Activated naive CD8-positive, alpha-beta T cell (primary cell): ENCODE data around the gene PDE3B.
"Not testable (repeated sequence)": the region's sequence is repeated elsewhere in the genome, so short reads cannot be mapped to it uniquely, and the experiment has no call there.

Source experiments
- H3K27ac Mint-ChIP-seq: one replicate; pipeline ENCODE4 v1.8.0; 2021; ENCODE audit warnings: mixed read lengths
- H3K27me3 Mint-ChIP-seq: one replicate; pipeline ENCODE4 v1.8.0; 2021; ENCODE audit warnings: mixed read lengths
- H3K36me3 Mint-ChIP-seq: one replicate; pipeline ENCODE4 v1.8.0; 2021; ENCODE audit warnings: mixed read lengths
- H3K4me1 Mint-ChIP-seq: one replicate; pipeline ENCODE4 v1.8.0; 2021; ENCODE audit warnings: low read depth, mixed read lengths
- H3K4me3 Mint-ChIP-seq: one replicate; pipeline ENCODE4 v1.8.0; 2021; ENCODE audit warnings: mild to moderate bottlenecking, mixed read lengths
- H3K9me3 Mint-ChIP-seq: one replicate; pipeline ENCODE4 v1.8.0; 2021; ENCODE audit warnings: low read depth, mixed read lengths

PDE3B gene

GRCh38 chr11:14633506-14634224 lies 9.9 kb upstream of the PDE3B start:
- not testable (repeated sequence) for H3K27ac Mint-ChIP-seq

GRCh38 chr11:14634813-14635212 lies 8.8 kb upstream of the PDE3B start:
- Mint-ChIP-seq H3K27ac (peak overlapping the region; percentile 84), H3K4me1 (peaks cover 52% of the 10 kb centered on the region), H3K4me3 (peak overlapping the region; percentile 60), H3K9me3 (peaks cover 17% of the 10 kb centered on the region), H3K36me3 (peaks cover 28% of the 10 kb centered on the region), H3K27me3 (no peaks in the 10 kb centered on the region)

More at GRCh38 chr11:14633506-14634224, 9.9 kb upstream of the PDE3B start:
- Mint-ChIP-seq H3K4me1 (peaks cover 45% of the 10 kb centered on the region), H3K36me3 (peaks cover 28% of the 10 kb centered on the region), H3K9me3 (peaks cover 17% of the 10 kb centered on the region)
- H3K27me3 Mint-ChIP-seq, H3K4me3 Mint-ChIP-seq: not testable (repeated sequence)

- Mint-ChIP-seq H3K27ac (peak overlapping the region; percentile 84), H3K9me3 (peaks cover 17% of the 10 kb centered on the region), H3K27me3 (no peaks in the 10 kb centered on the region), H3K36me3 (peaks cover 31% of the 10 kb centered on the region), H3K4me1 (peaks cover 59% of the 10 kb centered on the region), H3K4me3 (peak overlapping the region; percentile 60)
Observed at GRCh38 chr11:14635546-14635945, 8.1 kb upstream of the PDE3B start.

- H3K4me3 Mint-ChIP-seq, result peak overlapping the region; percentile 59
- peaks cover 65% of the 10 kb centered on the region for H3K4me1 Mint-ChIP-seq
- H3K27ac Mint-ChIP-seq, result peak overlapping the region; percentile 84
- H3K36me3 Mint-ChIP-seq, result peaks cover 29% of the 10 kb centered on the region
- no peaks in the 10 kb centered on the region for H3K27me3 Mint-ChIP-seq
- H3K9me3 Mint-ChIP-seq, result peaks cover 17% of the 10 kb centered on the region
Observed at GRCh38 chr11:14636119-14636518, 7.5 kb upstream of the PDE3B start.

GRCh38 chr11:14637868-14638409 lies 5.7 kb upstream of the PDE3B start:
- peaks cover 41% of the 10 kb centered on the region for H3K36me3 Mint-ChIP-seq
- H3K27me3 Mint-ChIP-seq, result no peaks in the 10 kb centered on the region
- H3K9me3 Mint-ChIP-seq, result peaks cover 17% of the 10 kb centered on the region
- no peak overlapping the region for H3K27ac Mint-ChIP-seq
- peaks cover 83% of the 10 kb centered on the region for H3K4me1 Mint-ChIP-seq
- no peak overlapping the region for H3K4me3 Mint-ChIP-seq

- H3K27me3 Mint-ChIP-seq, result no peaks in the 10 kb centered on the region
- H3K9me3 Mint-ChIP-seq, result peaks cover 17% of the 10 kb centered on the region
- H3K4me1 Mint-ChIP-seq, result peaks cover 82% of the 10 kb centered on the region
- H3K4me3 Mint-ChIP-seq, result peak overlapping the region; percentile 72
- peaks cover 41% of the 10 kb centered on the region for H3K36me3 Mint-ChIP-seq
- H3K27ac Mint-ChIP-seq, result peak overlapping the region; percentile 64
Observed at GRCh38 chr11:14638561-14638960, 5.0 kb upstream of the PDE3B start.

GRCh38 chr11:14641801-14642200 lies 1.8 kb upstream of the PDE3B start:
- H3K9me3 Mint-ChIP-seq, result peaks cover 6% of the 10 kb centered on the region
- H3K27me3 Mint-ChIP-seq, result no peaks in the 10 kb centered on the region
- peaks cover 25% of the 10 kb centered on the region for H3K36me3 Mint-ChIP-seq
- peak overlapping the region; percentile 95 for H3K4me3 Mint-ChIP-seq
- H3K4me1 Mint-ChIP-seq, result peaks cover 61% of the 10 kb centered on the region
- H3K27ac Mint-ChIP-seq, result peak overlapping the region; percentile 96

GRCh38 chr11:14642453-14642852 lies 1.2 kb upstream of the PDE3B start:
- peak overlapping the region; percentile 96 for H3K27ac Mint-ChIP-seq
- no peaks in the 10 kb centered on the region for H3K9me3 Mint-ChIP-seq
- peaks cover 19% of the 10 kb centered on the region for H3K36me3 Mint-ChIP-seq
- peaks cover 58% of the 10 kb centered on the region for H3K4me1 Mint-ChIP-seq
- peak overlapping the region; percentile 95 for H3K4me3 Mint-ChIP-seq
- no peaks in the 10 kb centered on the region for H3K27me3 Mint-ChIP-seq

GRCh38 chr11:14642873-14643696 lies 519 bp upstream of the PDE3B start:
- H3K9me3 Mint-ChIP-seq, result no peaks in the 10 kb centered on the region
- H3K27me3 Mint-ChIP-seq, result no peaks in the 10 kb centered on the region
- peaks cover 56% of the 10 kb centered on the region for H3K4me1 Mint-ChIP-seq
- H3K27ac Mint-ChIP-seq, result peak overlapping the region; percentile 96
- peaks cover 19% of the 10 kb centered on the region for H3K36me3 Mint-ChIP-seq
- peak overlapping the region; percentile 95 for H3K4me3 Mint-ChIP-seq

GRCh38 chr11:14644226-14645014 lies 816 bp downstream of the PDE3B start:
- Mint-ChIP-seq H3K9me3 (no peaks in the 10 kb centered on the region), H3K27ac (peak overlapping the region; percentile 87), H3K27me3 (no peaks in the 10 kb centered on the region), H3K36me3 (peaks cover 20% of the 10 kb centered on the region), H3K4me1 (peaks cover 63% of the 10 kb centered on the region), H3K4me3 (peak overlapping the region; percentile 92)

- Mint-ChIP-seq H3K36me3 (peaks cover 25% of the 10 kb centered on the region), H3K27ac (peak overlapping the region; percentile 87), H3K4me3 (peak overlapping the region; percentile 92), H3K4me1 (peaks cover 63% of the 10 kb centered on the region), H3K9me3 (no peaks in the 10 kb centered on the region), H3K27me3 (no peaks in the 10 kb centered on the region)
Observed at GRCh38 chr11:14645015-14645912, 1.7 kb downstream of the PDE3B start.

- no peaks in the 10 kb centered on the region for H3K9me3 Mint-ChIP-seq
- H3K36me3 Mint-ChIP-seq, result peaks cover 30% of the 10 kb centered on the region
- peak overlapping the region; percentile 87 for H3K27ac Mint-ChIP-seq
- H3K27me3 Mint-ChIP-seq, result no peaks in the 10 kb centered on the region
- H3K4me1 Mint-ChIP-seq, result peaks cover 63% of the 10 kb centered on the region
- H3K4me3 Mint-ChIP-seq, result peak overlapping the region; percentile 92
Observed at GRCh38 chr11:14645985-14646900, 2.6 kb downstream of the PDE3B start.

- H3K36me3 Mint-ChIP-seq, result peaks cover 22% of the 10 kb centered on the region
- H3K4me3 Mint-ChIP-seq, result peak overlapping the region; percentile 77
- peak overlapping the region; percentile 36 for H3K27ac Mint-ChIP-seq
- H3K9me3 Mint-ChIP-seq, result no peaks in the 10 kb centered on the region
- no peaks in the 10 kb centered on the region for H3K27me3 Mint-ChIP-seq
- H3K4me1 Mint-ChIP-seq, result peaks cover 82% of the 10 kb centered on the region
Observed at GRCh38 chr11:14650064-14650463, 6.5 kb downstream of the PDE3B start.
